HG03097 (cell line): ENCODE results near the gene ATF7.

Experiments used
- ATAC-seq: cut with Tn5 transposase; IDR thresholded peaks from one replicate; pipeline ENCODE4 v1.9.1; 2021; ENCODE audit not compliant: unreplicated experiment, low FRiP score

Gene ATF7

GRCh38 chr12:53467082-53467481 is 159.1 kb downstream of the ATF7 start:
- no peak for ATAC-seq

GRCh38 chr12:53466640-53467039 is 159.5 kb downstream of the ATF7 start:
- ATAC-seq, result no peak

GRCh38 chr12:53465679-53466078 is 160.5 kb downstream of the ATF7 start:
- no peak for ATAC-seq

GRCh38 chr12:53464685-53465418 is 161.3 kb downstream of the ATF7 start:
- ATAC-seq, result no peak

- no peak for ATAC-seq
Measured at GRCh38 chr12:53463802-53464560, 162.2 kb downstream of the ATF7 start.

GRCh38 chr12:53462935-53463334 is 163.2 kb downstream of the ATF7 start:
- no peak for ATAC-seq

- ATAC-seq, result no peak
Measured at GRCh38 chr12:53461591-53461990, 164.6 kb downstream of the ATF7 start.

- no peak for ATAC-seq
Measured at GRCh38 chr12:53461059-53461458, 165.1 kb downstream of the ATF7 start.

GRCh38 chr12:53459097-53459496 is 167.1 kb downstream of the ATF7 start:
- no peak for ATAC-seq
